Nephron progenitor cell (in vitro differentiated cells): ENCODE measurements around the gene BGN.

Source experiments
- DNase-seq: peaks from one replicate; pipeline ENCODE4 v3.0.0; 2021
- H3K27ac Mint-ChIP-seq: 2 replicates; pipeline ENCODE4 v1.8.0; 2021; ENCODE audit warnings: mild to moderate bottlenecking, moderate library complexity, mixed read lengths
- H3K27me3 Mint-ChIP-seq: 2 replicates; pipeline ENCODE4 v1.8.0; 2021; ENCODE audit warnings: mild to moderate bottlenecking, low read depth, mixed read lengths; ENCODE audit not compliant: poor library complexity
- H3K36me3 Mint-ChIP-seq: 2 replicates; pipeline ENCODE4 v1.8.0; 2021; ENCODE audit warnings: low read depth, mixed read lengths
- H3K4me1 Mint-ChIP-seq: 2 replicates; pipeline ENCODE4 v1.8.0; 2021; ENCODE audit warnings: mixed read lengths
- H3K4me3 Mint-ChIP-seq: 2 replicates; pipeline ENCODE4 v1.8.0; 2021; ENCODE audit warnings: mild to moderate bottlenecking, moderate library complexity, mixed read lengths
- H3K9me3 Mint-ChIP-seq: 2 replicates; pipeline ENCODE4 v1.8.0; 2021; ENCODE audit warnings: mild to moderate bottlenecking, moderate library complexity, mixed read lengths
- CTCF ChIP-seq: fragments of 200-600 bp; sonication (generic); IDR thresholded peaks from 2 replicates; pipeline ENCODE4 v1.5.0; 2021; ENCODE audit warnings: antibody characterized with exemption

BGN gene

GRCh38 chrX:153454901-153455550 lies 39.8 kb upstream of the BGN start:
- Mint-ChIP-seq H3K4me1 (no peaks in the 10 kb centered on the region), H3K36me3 (peaks cover 10% of the 10 kb centered on the region), H3K27me3 (peaks cover 3% of the 10 kb centered on the region), H3K4me3 (no peak overlapping the region), H3K9me3 (peaks cover 50% of the 10 kb centered on the region), H3K27ac (no peak overlapping the region)
- TF ChIP-seq CTCF = no peak
- no peak for DNase-seq

- no peak for TF ChIP-seq CTCF
- H3K4me1 Mint-ChIP-seq = no peaks in the 10 kb centered on the region
- DNase-seq = no peak
- H3K27ac Mint-ChIP-seq = no peak overlapping the region
- peaks cover 10% of the 10 kb centered on the region for H3K36me3 Mint-ChIP-seq
- H3K27me3 Mint-ChIP-seq = peaks cover under 1% of the 10 kb centered on the region
- H3K9me3 Mint-ChIP-seq = peaks cover 52% of the 10 kb centered on the region
- no peak overlapping the region for H3K4me3 Mint-ChIP-seq
Observed at GRCh38 chrX:153455571-153455970, 39.2 kb upstream of the BGN start.

GRCh38 chrX:153456161-153456560 lies 38.6 kb upstream of the BGN start:
- H3K27ac Mint-ChIP-seq = no peak overlapping the region
- peaks cover 14% of the 10 kb centered on the region for H3K36me3 Mint-ChIP-seq
- DNase-seq = no peak
- no peak for TF ChIP-seq CTCF
- no peak overlapping the region for H3K4me3 Mint-ChIP-seq
- no peaks in the 10 kb centered on the region for H3K4me1 Mint-ChIP-seq
- no peaks in the 10 kb centered on the region for H3K27me3 Mint-ChIP-seq
- H3K9me3 Mint-ChIP-seq = peaks cover 53% of the 10 kb centered on the region

GRCh38 chrX:153456704-153457103 lies 38.1 kb upstream of the BGN start:
- no peak for DNase-seq
- peaks cover 53% of the 10 kb centered on the region for H3K9me3 Mint-ChIP-seq
- H3K36me3 Mint-ChIP-seq = peaks cover 19% of the 10 kb centered on the region
- no peak for TF ChIP-seq CTCF
- no peak overlapping the region for H3K4me3 Mint-ChIP-seq
- no peak overlapping the region for H3K27ac Mint-ChIP-seq
- no peaks in the 10 kb centered on the region for H3K27me3 Mint-ChIP-seq
- no peaks in the 10 kb centered on the region for H3K4me1 Mint-ChIP-seq

- Mint-ChIP-seq H3K36me3 (peaks cover 22% of the 10 kb centered on the region), H3K27ac (no peak overlapping the region), H3K4me3 (no peak overlapping the region), H3K9me3 (peaks cover 52% of the 10 kb centered on the region), H3K4me1 (no peaks in the 10 kb centered on the region), H3K27me3 (no peaks in the 10 kb centered on the region)
- no peak for TF ChIP-seq CTCF
- DNase-seq = no peak
Observed at GRCh38 chrX:153457136-153457825, 37.5 kb upstream of the BGN start.
